ENCODE measurements around the gene NOS1AP. TPM values are rescaled to one million over a fixed set of nuclear protein-coding genes. Genes with fewer than 3 reads are reported as not detected.

NOS1AP gene
- total RNA-seq, 1 donor, result 0.43 TPM

DNA sequence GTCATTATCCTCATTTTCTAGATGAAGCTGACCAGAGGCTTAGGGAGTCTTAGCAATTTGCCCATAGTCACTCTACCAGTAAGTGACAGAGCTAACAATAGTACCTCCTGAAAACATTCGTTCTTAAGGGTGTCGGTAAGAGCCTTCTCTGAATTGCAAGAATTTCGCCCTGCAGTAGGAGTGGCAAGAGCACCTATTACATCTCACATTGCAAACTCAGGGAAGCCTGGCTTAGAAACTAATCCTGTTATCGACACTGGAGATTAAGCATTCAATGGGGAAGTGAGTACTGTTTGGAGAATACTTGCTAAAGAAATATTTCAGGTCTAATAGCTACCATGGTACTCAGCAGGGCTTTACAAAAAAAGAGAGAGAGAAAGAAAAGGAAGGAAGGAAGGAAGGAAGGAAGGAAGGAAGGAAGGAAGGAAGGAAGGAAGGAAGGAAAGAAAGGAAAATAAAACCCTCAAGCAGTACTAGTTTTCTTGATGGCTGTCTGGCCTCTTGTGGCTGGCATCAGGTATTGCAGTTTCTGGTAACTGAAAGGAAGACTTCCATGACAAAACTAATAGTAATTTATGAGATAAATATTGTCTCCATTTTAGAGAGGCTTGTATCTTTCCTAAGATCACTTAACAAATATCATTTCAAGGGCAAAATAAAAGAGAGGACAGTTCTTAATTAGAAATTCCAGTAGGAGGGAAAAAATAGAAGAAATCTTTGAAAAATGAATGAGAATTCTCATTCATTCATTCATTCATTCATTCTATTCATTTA, 322.5 kb downstream of the NOS1AP start:
- DNase-seq (ENCODE audit: low read depth), result peak; percentile 64
- TF ChIP-seq, protein P1, sequence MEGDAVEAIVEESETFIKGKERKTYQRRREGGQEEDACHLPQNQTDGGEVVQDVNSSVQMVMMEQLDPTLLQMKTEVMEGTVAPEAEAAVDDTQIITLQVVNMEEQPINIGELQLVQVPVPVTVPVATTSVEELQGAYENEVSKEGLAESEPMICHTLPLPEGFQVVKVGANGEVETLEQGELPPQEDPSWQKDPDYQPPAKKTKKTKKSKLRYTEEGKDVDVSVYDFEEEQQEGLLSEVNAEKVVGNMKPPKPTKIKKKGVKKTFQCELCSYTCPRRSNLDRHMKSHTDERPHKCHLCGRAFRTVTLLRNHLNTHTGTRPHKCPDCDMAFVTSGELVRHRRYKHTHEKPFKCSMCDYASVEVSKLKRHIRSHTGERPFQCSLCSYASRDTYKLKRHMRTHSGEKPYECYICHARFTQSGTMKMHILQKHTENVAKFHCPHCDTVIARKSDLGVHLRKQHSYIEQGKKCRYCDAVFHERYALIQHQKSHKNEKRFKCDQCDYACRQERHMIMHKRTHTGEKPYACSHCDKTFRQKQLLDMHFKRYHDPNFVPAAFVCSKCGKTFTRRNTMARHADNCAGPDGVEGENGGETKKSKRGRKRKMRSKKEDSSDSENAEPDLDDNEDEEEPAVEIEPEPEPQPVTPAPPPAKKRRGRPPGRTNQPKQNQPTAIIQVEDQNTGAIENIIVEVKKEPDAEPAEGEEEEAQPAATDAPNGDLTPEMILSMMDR (IDR thresholded peaks at IDR 0.05; ENCODE audit: insufficient read depth, low read depth, low read length), result peak; percentile 88
- H3K4me3 ChIP-seq (ENCODE audit: low read depth, low read length), result no peak overlapping the region

DNA sequence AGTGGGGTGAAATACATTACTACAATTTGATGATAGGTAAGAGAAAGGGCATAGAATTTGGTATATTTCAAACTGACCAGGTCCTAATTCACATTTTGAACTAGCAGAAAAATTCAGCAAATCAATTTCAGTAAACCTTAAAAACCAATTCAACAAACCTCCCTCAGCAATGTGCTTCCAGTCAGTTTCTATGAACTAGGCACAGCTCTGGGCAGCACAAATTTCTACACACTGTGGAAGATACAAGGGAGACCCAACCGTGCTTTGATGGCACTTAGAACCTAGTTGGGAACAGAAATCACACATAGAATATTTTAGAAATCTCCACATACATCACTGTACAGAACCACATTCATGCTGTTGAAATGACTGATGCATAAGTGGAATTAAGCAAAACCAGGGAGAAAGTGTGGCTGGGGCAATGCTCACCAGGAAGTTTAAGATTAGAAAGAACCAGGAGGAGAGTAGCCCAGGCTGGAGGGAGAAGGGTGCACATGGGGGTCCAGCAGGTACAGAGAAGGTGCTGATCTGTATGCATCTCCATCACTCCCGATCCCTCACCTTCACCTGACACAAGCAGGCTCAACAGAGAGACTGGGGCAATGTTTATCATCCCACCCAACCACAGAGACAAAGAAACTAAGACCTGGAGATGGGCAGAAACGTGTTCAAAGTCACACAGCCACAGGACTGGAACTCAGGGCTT, 326.9 kb downstream of the NOS1AP start:
- DNase-seq (ENCODE audit: low read depth), result no peak
- TF ChIP-seq, protein P1 (IDR thresholded peaks at IDR 0.05; ENCODE audit: insufficient read depth, low read depth, low read length), result no peak
- H3K4me3 ChIP-seq (ENCODE audit: low read depth, low read length), result no peak overlapping the region

DNA sequence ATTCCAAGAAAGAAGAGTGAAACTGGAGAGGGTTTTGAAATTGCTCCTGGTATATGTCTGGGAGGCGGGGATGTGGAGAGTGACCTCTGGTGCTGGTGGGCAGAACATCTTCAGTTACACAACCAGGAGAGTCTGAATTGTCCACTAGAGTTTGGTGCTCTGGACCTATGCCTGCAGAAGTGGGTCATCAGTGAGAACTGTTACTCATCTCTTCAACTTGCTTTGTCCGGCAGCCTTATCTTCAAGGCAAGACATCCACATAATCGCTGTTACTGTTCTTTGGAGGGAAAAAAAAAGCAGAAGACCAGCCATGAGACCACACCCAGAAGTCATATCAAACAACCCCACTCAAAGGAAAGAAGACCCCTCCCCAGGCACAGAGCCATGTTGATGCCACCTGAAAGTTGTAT, 327.6 kb downstream of the NOS1AP start:
- TF ChIP-seq, protein P1 (IDR thresholded peaks at IDR 0.05; ENCODE audit: insufficient read depth, low read depth, low read length), result peak; percentile 27
- no peak for DNase-seq (ENCODE audit: low read depth)
- no peak overlapping the region for H3K4me3 ChIP-seq (ENCODE audit: low read depth, low read length)

DNA sequence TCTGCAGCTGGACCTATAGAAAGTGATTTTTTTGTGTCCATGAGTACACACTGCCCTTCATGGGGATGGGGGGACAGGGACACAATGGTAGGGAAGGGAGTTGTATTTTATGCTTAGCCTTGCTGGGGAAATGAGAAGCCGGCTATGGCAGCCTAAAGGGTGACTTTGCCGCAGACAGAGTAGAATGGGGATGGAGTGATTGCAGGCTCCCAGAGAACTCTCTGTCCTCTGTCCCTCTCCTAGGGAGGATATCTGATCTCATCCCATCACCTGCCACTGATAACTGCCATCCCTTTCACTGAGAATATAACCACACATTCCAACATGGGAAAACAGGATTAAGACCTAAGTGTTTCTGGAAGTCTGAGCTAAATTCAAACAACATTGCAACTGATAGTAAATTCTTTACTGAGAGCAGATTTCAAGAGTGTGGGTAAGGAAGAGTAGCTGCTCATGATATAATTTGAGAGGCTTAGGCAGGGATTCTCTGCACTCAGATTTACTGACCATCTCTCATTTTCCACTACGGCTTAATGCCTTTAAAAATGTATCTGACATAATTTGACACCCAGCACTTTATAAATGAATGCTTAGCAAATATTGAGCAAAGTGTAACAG, 328.6 kb downstream of the NOS1AP start:
- peak; percentile 34 for DNase-seq (ENCODE audit: low read depth)
- H3K4me3 ChIP-seq (ENCODE audit: low read depth, low read length), result no peak overlapping the region
- TF ChIP-seq, protein P1 (IDR thresholded peaks at IDR 0.05; ENCODE audit: insufficient read depth, low read depth, low read length), result no peak

DNA sequence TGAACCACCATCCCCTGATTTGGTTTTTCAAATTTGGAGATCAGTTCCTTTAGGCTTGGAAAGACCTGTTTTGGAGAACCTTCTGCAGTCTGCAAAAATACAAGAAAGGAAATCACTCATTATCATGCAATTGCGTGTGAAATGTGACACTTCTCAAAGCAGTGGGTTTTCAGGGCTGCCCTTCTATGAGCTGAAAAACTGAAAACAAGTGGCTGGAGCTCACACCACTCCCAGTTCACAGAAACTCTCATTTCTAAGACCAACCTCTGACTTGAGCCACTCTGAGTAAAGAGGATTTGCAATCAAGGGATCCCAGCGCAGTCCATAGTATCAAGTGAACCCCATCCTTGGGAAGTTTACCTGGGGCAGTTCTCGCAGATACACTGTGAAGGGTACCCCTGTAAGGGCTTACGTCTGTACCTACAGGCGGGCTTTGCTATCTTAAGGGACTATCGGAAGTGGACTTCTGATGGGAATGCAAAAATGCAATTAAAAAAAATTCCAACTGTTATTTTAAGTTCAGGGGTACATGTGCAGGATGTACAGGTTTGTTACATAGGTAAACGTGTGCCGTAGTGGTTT, 329.6 kb downstream of the NOS1AP start:
- no peak overlapping the region for H3K4me3 ChIP-seq (ENCODE audit: low read depth, low read length)
- no peak for DNase-seq (ENCODE audit: low read depth)

DNA sequence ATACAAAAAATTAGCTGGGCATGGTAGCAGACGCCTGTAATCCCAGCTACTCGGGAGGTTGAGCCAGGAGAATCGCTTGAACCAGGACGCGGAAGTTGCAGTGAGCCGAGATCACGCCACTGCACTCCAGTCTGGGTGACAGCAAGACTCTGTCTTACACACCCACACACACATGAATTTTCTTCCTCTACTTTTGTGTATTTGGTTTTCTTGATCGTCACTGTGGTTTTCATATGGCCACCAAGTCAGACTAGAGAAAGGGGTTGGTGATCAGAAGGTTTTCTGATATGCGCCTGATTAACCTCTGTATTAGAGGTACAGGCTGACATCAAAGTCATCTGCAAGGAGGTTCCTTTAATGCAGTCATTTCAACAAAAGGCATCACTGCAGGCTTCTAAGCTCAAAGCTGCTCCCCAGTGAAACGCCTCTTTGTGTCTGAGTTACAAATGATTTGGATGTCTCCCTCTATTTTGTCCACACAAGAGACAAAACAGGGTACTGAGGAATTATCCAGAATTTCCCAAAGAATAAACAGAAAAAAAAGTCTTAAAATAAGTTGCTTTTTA, 331.4 kb downstream of the NOS1AP start:
- no peak for DNase-seq (ENCODE audit: low read depth)
- H3K4me3 ChIP-seq (ENCODE audit: low read depth, low read length), result no peak overlapping the region
- TF ChIP-seq, protein P1 (IDR thresholded peaks at IDR 0.05; ENCODE audit: insufficient read depth, low read depth, low read length), result no peak

More for the DNA sequence above, 329.6 kb downstream of the NOS1AP start:
- TF ChIP-seq, protein P1 (IDR thresholded peaks at IDR 0.05; ENCODE audit: insufficient read depth, low read depth, low read length), result no peak
